Right lung (tissue), 5 donors: ENCODE data around the gene RBM8A. TPM values are rescaled to one million over a fixed set of nuclear protein-coding genes. Genes with fewer than 3 reads are reported as not detected.
A peak's percentile ranks its signal among the peaks of the same experiment; 100 is the strongest.
"Not testable (repeated sequence)": the region's sequence is repeated elsewhere in the genome, so short reads cannot be mapped to it uniquely, and the experiment has no call there.

Source experiments
- DNase-seq, 2 donors: peaks; one replicate each; pipeline ENCODE4 v3.0.0-alpha.2; 2013
- polyA plus RNA-seq, 5 donors: library from polyadenylated mRNA; unstranded; fragments of 120-200 nt; gene quantifications; one replicate each; pipeline versions ENCODE4 v1.2.1 to v1.2.3, GENCODE V29; 2013; ENCODE audit warnings: inconsistent platforms in 1 of 5, low replicate concordance in 1 of 5; ENCODE audit not compliant: insufficient read length in 5 of 5, insufficient read depth in 1 of 5

The RBM8A gene
- polyA plus RNA-seq, 5 donors = 183 to 197 (median 186) TPM

GRCh38 chr1:145957443-145958319 is 30.4 kb upstream of the RBM8A start, which contains the start of gene LIX1L:
LIX1L (minus strand) TSS chr1:145958017; CDS start chr1:145957927, 90 bp downstream.
- DNase-seq = peak; percentile 95 to 96

GRCh38 chr1:145956781-145957442 is 29.6 kb upstream of the RBM8A start:
- DNase-seq = peak; percentile 18 to 64

- no peak for DNase-seq
Observed at GRCh38 chr1:145956361-145956760, 29.1 kb upstream of the RBM8A start.

GRCh38 chr1:145955436-145955835 is 28.2 kb upstream of the RBM8A start:
- DNase-seq = no peak

- DNase-seq = no peak
Observed at GRCh38 chr1:145953861-145954260, 26.6 kb upstream of the RBM8A start.

- no peak for DNase-seq
Observed at GRCh38 chr1:145952903-145953302, 25.6 kb upstream of the RBM8A start.

GRCh38 chr1:145951526-145951925 is 24.2 kb upstream of the RBM8A start:
- no peak for DNase-seq

- no peak for DNase-seq
Observed at GRCh38 chr1:145949219-145949618, 21.9 kb upstream of the RBM8A start.

- DNase-seq = no peak
Observed at GRCh38 chr1:145947551-145947950, 20.3 kb upstream of the RBM8A start.

- DNase-seq = no peak
Observed at GRCh38 chr1:145946477-145946986, 19.2 kb upstream of the RBM8A start.

- no peak for DNase-seq
Observed at GRCh38 chr1:145944532-145944931, 17.2 kb upstream of the RBM8A start.

GRCh38 chr1:145942871-145943270 is 15.6 kb upstream of the RBM8A start:
- DNase-seq = no peak

- DNase-seq = no peak
Observed at GRCh38 chr1:145942405-145942804, 15.1 kb upstream of the RBM8A start.

- no peak for DNase-seq
Observed at GRCh38 chr1:145937436-145937835, 10.2 kb upstream of the RBM8A start.

GRCh38 chr1:145936247-145936646 is 9.0 kb upstream of the RBM8A start:
- no peak for DNase-seq

GRCh38 chr1:145935708-145936107 is 8.4 kb upstream of the RBM8A start:
- DNase-seq = no peak

GRCh38 chr1:145932522-145933009 is 5.3 kb upstream of the RBM8A start:
- DNase-seq = not testable (repeated sequence)

- DNase-seq = no peak
Observed at GRCh38 chr1:145927916-145928643, 796 bp upstream of the RBM8A start.

- no peak for DNase-seq
Observed at GRCh38 chr1:145926686-145927062, 610 bp downstream of the RBM8A start.

GRCh38 chr1:145922266-145922665 is 5.0 kb downstream of the RBM8A start:
- no peak for DNase-seq

- not testable (repeated sequence) for DNase-seq
Observed at GRCh38 chr1:145920297-145920696, 7.0 kb downstream of the RBM8A start.
